ENCODE data around the gene MYL7.

MYL7 gene

DNA sequence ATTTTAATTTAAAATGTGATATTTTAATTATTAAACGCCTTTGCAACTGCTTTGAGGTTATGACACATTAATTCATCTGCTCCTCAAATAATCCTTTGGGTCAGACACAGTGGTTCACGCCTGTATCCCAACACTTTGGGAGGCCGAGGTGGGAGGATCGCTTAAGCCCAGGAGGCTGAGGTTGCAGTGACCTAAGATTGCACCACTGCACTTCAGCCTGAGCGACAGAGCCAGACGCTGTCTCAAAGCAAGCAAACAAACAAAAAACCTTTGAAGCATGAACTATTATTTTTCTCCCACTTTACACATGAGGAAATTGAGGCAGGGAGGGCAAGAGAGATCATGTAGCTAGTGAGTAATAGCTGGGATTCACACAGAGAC lies 16.3 kb downstream of the MYL7 start:
- 90% methylated on average over 6 of the region's 6 CpGs for WGBS
- Histone ChIP-seq H3K4me1 (ENCODE audit: insufficient read depth, low read length) (peaks cover 6% of the 10 kb centered on the region; the same call in 1 of the 2 replicates), H3K9me3 (ENCODE audit: insufficient read depth, low read depth, low read length) (peaks cover 7% of the 10 kb centered on the region; the same call in 1 of the 2 replicates), H3K27ac (ENCODE audit: low read depth, low read length) (no peak overlapping the region), H3K27me3 (ENCODE audit: insufficient read depth, low read length) (peaks cover 19% of the 10 kb centered on the region), H3K36me3 (ENCODE audit: insufficient read depth, low read length) (peaks cover 23% of the 10 kb centered on the region), H3K4me3 (ENCODE audit: low read length) (no peak overlapping the region), H3K9ac (ENCODE audit: low read depth, low read length) (no peak overlapping the region)

DNA sequence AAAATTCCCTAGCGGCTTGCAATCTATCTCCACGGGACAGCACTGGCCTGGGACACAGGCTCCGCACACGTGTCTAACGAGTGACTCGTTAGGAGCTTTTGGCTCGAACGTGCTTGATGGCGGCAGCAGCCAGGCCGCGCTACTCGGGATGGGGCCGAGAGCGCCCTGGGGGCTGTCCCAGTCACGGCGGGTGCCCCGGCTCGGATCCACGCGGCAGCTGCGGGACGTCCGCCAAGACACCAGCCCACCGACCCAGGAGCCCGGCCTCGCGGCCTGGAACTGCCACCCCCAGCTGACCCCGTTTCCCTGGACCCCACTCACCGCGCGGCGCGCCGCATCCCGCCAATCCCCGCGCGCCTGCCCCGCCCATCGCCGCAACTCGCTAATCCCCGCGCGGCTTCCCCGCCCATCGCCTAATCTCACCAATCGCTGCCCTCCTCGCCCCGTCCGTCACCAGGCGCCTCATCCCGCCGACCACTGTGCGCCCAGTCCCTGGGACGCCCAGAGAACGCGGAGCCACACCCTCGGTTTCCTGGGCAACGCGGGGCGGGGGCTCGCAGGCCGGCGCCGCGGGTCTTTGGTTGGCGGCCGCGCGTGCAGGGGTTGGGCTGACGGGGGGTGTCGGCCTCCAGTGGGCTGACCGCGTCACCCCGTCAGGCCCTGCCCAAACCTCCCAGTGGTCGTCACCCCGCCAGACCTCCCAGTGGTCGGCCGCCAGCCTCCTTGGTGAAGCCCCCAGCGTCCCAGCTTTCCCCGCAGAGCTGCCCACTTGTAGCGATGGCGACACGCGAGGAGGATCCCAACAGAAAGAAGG lies 17.7 kb downstream of the MYL7 start, which contains the start of gene POLD2:
Gene POLD2, minus strand, starts transcription at position 359 of the 814 bp plus-strand sequence. CDS start 1,495 bp downstream, outside the sequence.
- under 1% methylated on average over 86 of the region's 86 CpGs for WGBS
- Histone ChIP-seq H3K4me3 (ENCODE audit: low read length) (peak within 1 kb of the TSS; percentile 90), H3K27me3 (ENCODE audit: insufficient read depth, low read length) (peaks cover 19% of the 10 kb centered on the region), H3K9me3 (ENCODE audit: insufficient read depth, low read depth, low read length) (peaks cover 7% of the 10 kb centered on the region; the same call in 1 of the 2 replicates), H3K36me3 (ENCODE audit: insufficient read depth, low read length) (peaks cover 35% of the 10 kb centered on the region), H3K4me1 (ENCODE audit: insufficient read depth, low read length) (peaks cover 6% of the 10 kb centered on the region; the same call in 1 of the 2 replicates), H3K27ac (ENCODE audit: low read depth, low read length) (peak within 1 kb of the TSS; percentile 74; the same call in 1 of the 2 replicates), H3K9ac (ENCODE audit: low read depth, low read length) (peak within 1 kb of the TSS; percentile 89)

DNA sequence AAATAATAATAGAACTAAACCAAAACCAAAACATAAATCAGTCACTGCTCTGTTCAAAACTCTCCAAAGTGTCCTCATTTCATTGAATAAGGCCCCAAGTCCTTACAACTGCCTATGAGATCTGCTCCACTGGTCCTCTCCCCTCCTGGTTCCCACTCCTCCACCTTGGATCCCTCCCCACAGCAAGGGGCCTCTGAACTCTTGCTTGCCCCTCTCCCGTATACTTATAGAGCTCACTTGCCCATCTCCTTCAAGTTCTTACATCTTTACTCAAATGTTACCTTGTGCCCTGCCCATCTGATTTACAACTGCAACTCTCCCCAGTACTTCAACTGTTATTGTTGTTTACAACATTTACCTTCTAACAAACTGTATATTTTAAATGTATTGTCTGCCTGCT lies 18.6 kb downstream of the MYL7 start:
- peak overlapping the region; percentile 90 for H3K4me3 ChIP-seq (ENCODE audit: low read length)
- 42% methylated on average over 1 of the region's 1 CpG for WGBS
- peaks cover 6% of the 10 kb centered on the region; the same call in 1 of the 2 replicates for H3K4me1 ChIP-seq (ENCODE audit: insufficient read depth, low read length)
- peaks cover 19% of the 10 kb centered on the region for H3K27me3 ChIP-seq (ENCODE audit: insufficient read depth, low read length)
- H3K9me3 ChIP-seq (ENCODE audit: insufficient read depth, low read depth, low read length), result peaks cover 7% of the 10 kb centered on the region; the same call in 1 of the 2 replicates
- no peak overlapping the region for H3K27ac ChIP-seq (ENCODE audit: low read depth, low read length)
- H3K9ac ChIP-seq (ENCODE audit: low read depth, low read length), result peak overlapping the region; percentile 89
- peaks cover 41% of the 10 kb centered on the region for H3K36me3 ChIP-seq (ENCODE audit: insufficient read depth, low read length)

DNA sequence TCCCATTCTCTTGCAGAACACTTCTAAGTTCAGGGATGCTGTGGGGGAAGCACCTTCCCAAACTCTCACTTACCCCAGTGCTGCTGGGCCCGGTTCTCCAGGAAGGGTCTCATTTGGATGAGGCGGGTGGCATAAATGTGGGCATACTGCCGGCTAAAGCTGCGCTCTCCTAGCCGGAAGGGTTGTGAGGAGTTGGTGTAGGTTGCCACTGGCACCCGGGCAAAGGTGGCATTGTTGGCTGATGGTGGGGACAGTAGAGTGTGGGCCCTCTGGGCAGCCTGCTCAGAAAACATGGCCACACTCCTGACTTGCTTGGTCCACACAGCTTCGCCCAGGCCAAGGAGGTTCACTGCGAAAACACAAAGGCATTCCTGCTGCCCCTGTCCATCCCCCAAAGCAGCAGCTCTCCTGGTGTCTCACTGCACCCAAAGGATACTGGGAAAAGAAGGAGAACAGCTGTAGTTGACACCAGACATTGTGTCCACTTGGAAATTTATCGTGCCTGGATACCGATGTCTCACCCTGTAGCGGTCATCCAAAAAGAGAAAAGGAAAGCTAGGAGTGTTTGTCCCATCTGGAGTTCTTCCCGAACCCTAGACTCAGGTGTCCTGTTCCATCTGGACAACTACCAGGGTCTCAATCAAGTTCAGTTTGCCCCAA lies 19.2 kb downstream of the MYL7 start:
- Histone ChIP-seq H3K36me3 (ENCODE audit: insufficient read depth, low read length) (peaks cover 47% of the 10 kb centered on the region), H3K9ac (ENCODE audit: low read depth, low read length) (no peak overlapping the region; the same call in 1 of the 2 replicates), H3K4me3 (ENCODE audit: low read length) (peak overlapping the region; percentile 90; the same call in 1 of the 2 replicates), H3K27ac (ENCODE audit: low read depth, low read length) (no peak overlapping the region), H3K4me1 (ENCODE audit: insufficient read depth, low read length) (peaks cover 6% of the 10 kb centered on the region; the same call in 1 of the 2 replicates), H3K9me3 (ENCODE audit: insufficient read depth, low read depth, low read length) (peaks cover 2% of the 10 kb centered on the region; the same call in 1 of the 2 replicates), H3K27me3 (ENCODE audit: insufficient read depth, low read length) (peaks cover 19% of the 10 kb centered on the region)
- 95% methylated on average over 12 of the region's 12 CpGs for WGBS

DNA sequence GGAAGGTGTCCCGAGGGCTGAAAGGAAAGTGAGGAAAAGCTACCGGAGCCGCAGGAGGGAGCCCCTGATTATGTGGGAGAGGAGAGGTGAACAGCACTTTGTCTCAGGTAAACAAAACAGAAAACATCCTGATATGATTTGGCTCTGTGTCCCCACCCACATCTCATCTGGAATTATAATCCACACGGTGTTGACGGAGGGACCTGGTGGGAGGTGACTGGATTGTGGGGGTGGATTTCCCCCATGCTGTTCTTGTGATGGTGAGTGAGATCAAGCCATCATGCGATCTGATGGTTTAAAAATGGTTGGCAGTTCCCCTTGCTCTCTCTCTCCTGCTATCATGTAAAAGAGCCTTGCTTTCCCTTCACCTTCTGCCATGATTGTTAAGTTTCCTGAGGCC lies 20.7 kb downstream of the MYL7 start:
- Histone ChIP-seq H3K4me1 (ENCODE audit: insufficient read depth, low read length) (peaks cover 6% of the 10 kb centered on the region; the same call in 1 of the 2 replicates), H3K4me3 (ENCODE audit: low read length) (no peak overlapping the region), H3K9me3 (ENCODE audit: insufficient read depth, low read depth, low read length) (no peaks in the 10 kb centered on the region), H3K36me3 (ENCODE audit: insufficient read depth, low read length) (peaks cover 62% of the 10 kb centered on the region), H3K9ac (ENCODE audit: low read depth, low read length) (no peak overlapping the region), H3K27me3 (ENCODE audit: insufficient read depth, low read length) (peaks cover 16% of the 10 kb centered on the region), H3K27ac (ENCODE audit: low read depth, low read length) (no peak overlapping the region)
- 98% methylated on average over 6 of the region's 6 CpGs for WGBS

DNA sequence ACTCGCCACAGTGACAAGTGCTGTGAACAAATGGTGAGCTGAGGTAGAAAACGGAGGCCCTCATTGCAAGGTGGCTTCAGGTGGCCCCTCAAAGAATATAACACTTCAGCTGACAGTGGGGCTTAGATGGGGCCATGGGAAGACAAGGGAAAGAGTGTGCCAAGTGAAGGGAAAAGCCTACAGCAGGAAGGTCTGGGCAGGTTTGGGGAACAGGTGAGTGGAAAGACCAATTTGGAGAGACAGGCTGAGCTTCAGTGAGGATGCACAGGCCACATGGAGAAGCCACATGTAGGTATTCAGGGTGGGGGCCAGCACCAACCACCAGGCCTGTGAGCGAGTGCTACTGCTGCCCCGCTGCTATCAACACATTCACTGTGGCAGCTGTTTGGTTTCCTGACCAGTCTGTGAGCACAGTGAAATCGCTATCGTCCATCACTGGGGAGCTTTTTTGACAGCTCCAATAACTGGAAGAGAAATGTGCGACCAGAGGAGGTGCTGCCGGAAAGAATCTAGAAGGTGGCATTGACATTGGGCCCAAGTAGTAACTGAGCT lies 21.2 kb downstream of the MYL7 start:
- WGBS, result 95% methylated on average over 8 of the region's 8 CpGs
- Histone ChIP-seq H3K4me1 (ENCODE audit: insufficient read depth, low read length) (peaks cover 6% of the 10 kb centered on the region; the same call in 1 of the 2 replicates), H3K36me3 (ENCODE audit: insufficient read depth, low read length) (peaks cover 67% of the 10 kb centered on the region), H3K9ac (ENCODE audit: low read depth, low read length) (no peak overlapping the region), H3K9me3 (ENCODE audit: insufficient read depth, low read depth, low read length) (no peaks in the 10 kb centered on the region), H3K27ac (ENCODE audit: low read depth, low read length) (no peak overlapping the region), H3K27me3 (ENCODE audit: insufficient read depth, low read length) (peaks cover 11% of the 10 kb centered on the region), H3K4me3 (ENCODE audit: low read length) (no peak overlapping the region)

DNA sequence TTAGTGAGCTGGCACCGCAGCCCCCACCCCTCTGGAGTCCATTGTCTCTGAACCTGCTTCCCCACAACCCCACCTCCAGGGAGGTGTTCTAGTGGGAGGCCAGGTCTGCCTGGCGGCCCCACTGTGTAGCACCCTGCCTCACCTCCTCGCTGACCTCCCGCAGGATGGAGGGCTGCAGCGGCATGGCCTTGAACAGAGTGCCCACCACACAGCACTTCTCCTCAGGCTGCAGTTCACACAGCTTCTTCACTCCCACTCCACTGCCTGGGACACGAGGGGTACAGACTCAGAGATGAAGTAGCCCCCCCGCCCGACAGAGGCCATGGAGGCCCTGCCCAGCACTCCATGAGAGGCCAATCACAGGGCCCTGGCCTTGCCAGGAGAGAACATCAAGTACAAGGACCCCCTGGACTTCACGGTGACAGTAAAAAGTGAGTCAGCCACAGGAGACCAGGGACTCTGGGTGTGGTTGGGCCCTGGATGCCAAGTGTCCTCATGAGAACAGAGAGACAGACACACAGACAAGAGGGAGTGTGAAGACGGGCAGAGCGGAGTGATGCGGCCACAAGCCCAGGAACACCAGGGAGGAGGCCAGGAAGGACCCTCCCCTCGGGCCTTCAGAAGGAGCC lies 23.2 kb downstream of the MYL7 start:
- WGBS, result 95% methylated on average over 12 of the region's 13 CpGs
- Histone ChIP-seq H3K27me3 (ENCODE audit: insufficient read depth, low read length) (no peaks in the 10 kb centered on the region), H3K9ac (ENCODE audit: low read depth, low read length) (no peak overlapping the region), H3K36me3 (ENCODE audit: insufficient read depth, low read length) (peaks cover 83% of the 10 kb centered on the region), H3K9me3 (ENCODE audit: insufficient read depth, low read depth, low read length) (no peaks in the 10 kb centered on the region), H3K4me1 (ENCODE audit: insufficient read depth, low read length) (peaks cover 7% of the 10 kb centered on the region; the same call in 1 of the 2 replicates), H3K4me3 (ENCODE audit: low read length) (no peak overlapping the region), H3K27ac (ENCODE audit: low read depth, low read length) (no peak overlapping the region)

DNA sequence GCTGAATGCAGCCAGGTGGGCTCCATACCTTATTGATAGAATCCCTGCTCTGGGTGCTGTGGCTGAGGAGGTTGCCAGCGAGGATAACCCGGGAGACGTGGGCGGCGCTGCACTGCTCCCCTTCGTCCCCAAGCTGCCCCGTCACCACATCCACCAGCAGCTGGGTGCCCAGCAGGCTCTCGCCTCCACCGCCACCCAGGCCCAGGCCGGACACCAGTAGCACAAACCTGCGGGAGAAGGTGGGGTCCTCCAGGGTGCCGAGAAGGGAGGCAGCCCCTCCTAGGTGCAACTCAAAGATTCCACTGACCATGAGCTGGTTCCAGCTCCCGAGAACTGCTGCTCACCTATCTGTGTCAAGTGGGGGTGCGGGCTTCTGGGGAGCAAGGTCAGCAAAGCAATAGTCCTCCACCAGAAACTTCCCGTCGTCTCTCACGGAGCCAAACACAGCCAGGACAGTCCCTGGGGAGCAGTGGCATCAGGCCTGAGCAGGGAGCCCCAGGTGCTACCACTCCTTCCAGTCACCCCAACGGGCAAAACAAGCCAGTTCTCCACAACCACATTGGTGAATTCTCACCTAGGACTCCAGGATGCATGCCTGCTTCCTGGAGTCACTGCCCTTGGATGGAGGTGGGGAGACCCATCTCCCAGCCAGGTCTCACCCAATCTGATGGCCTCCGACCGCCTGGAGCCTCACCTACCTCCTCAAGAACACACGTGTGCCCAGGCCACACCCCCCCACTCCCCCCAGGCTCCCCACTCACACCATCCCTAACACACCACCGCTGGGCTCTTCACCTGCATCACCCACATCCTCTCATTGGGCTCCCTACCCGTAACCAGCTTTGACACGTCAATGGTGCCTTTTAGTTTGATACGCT lies 24.1 kb downstream of the MYL7 start:
- Histone ChIP-seq H3K9ac (ENCODE audit: low read depth, low read length) (no peak overlapping the region), H3K36me3 (ENCODE audit: insufficient read depth, low read length) (peaks cover 84% of the 10 kb centered on the region), H3K27me3 (ENCODE audit: insufficient read depth, low read length) (no peaks in the 10 kb centered on the region), H3K27ac (ENCODE audit: low read depth, low read length) (no peak overlapping the region), H3K4me1 (ENCODE audit: insufficient read depth, low read length) (peaks cover 6% of the 10 kb centered on the region; the same call in 1 of the 2 replicates), H3K9me3 (ENCODE audit: insufficient read depth, low read depth, low read length) (no peaks in the 10 kb centered on the region), H3K4me3 (ENCODE audit: low read length) (no peak overlapping the region)
- 95% methylated on average over 25 of the region's 25 CpGs for WGBS

DNA sequence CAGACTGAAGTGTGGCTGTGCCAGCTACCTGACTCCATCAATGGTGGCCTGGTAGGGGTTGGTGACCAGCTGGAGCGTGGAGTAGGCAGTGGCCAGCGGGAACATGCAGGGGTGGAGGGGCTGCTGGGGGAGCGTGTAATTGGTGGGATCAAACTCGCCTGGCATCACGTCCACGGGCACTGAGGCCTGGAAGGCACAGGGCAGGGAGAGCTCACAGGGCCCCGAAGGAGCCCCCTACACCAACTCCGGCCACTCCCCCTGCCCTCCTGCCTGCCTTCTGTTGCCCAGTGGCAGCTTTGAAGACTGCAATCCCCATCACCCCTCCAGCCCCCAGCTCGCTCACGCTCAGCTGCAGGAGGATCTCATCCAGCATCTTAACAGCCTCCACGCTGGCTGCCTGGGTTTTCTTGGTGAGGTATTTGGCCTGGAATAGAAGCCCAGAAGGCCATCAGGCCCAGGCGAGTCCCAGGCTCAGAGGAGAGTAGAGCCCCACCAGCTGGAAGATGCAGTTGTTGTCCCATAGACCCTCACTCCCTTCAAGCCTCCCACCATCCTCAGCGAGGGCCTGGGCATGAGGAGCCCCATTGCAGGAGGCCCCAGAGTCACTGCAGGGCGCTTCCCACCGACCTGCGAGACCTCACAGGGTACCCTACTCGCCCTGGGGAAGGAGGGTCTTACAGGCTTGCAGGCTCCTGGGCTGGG lies 24.9 kb downstream of the MYL7 start:
- no peaks in the 10 kb centered on the region for H3K27me3 ChIP-seq (ENCODE audit: insufficient read depth, low read length)
- H3K36me3 ChIP-seq (ENCODE audit: insufficient read depth, low read length), result peaks cover 78% of the 10 kb centered on the region

More for the DNA sequence above, 24.9 kb downstream of the MYL7 start:
- Histone ChIP-seq H3K9ac (ENCODE audit: low read depth, low read length) (no peak overlapping the region), H3K4me1 (ENCODE audit: insufficient read depth, low read length) (0 out of 2 replicates have a peak, but pooled peaks cover 6% of the 10 kb centered on the region), H3K4me3 (ENCODE audit: low read length) (no peak overlapping the region), H3K27ac (ENCODE audit: low read depth, low read length) (no peak overlapping the region), H3K9me3 (ENCODE audit: insufficient read depth, low read depth, low read length) (no peaks in the 10 kb centered on the region)
- 92% methylated on average over 17 of the region's 17 CpGs for WGBS
